EH (cell line): Measurements from ENCODE around the gene HSD11B1.

Experiments used
- DNase-seq: peaks from one replicate; pipeline ENCODE4 v3.0.0-alpha.2; 2015; ENCODE audit warnings: low read depth

Gene HSD11B1

GRCh38 chr1:209727286-209727685, 22.6 kb downstream of the HSD11B1 start:
- DNase-seq: no peak

GRCh38 chr1:209727785-209728184, 23.1 kb downstream of the HSD11B1 start:
- DNase-seq: no peak

- DNase-seq: no peak
These were observed 23.8 kb downstream of the HSD11B1 start for GRCh38 chr1:209728466-209728865.

GRCh38 chr1:209729436-209729835, 24.8 kb downstream of the HSD11B1 start:
- no peak for DNase-seq

- no peak for DNase-seq
These were observed 28.1 kb downstream of the HSD11B1 start for GRCh38 chr1:209732725-209733124.

GRCh38 chr1:209733409-209734192, 29.0 kb downstream of the HSD11B1 start:
- peak; percentile 15 for DNase-seq

GRCh38 chr1:209736490-209737117, 32.0 kb downstream of the HSD11B1 start:
- no peak for DNase-seq

GRCh38 chr1:209737118-209737505, 32.5 kb downstream of the HSD11B1 start:
- DNase-seq: no peak

GRCh38 chr1:209738270-209738669, 33.6 kb downstream of the HSD11B1 start:
- DNase-seq: no peak

- DNase-seq: no peak
These were observed 36.5 kb downstream of the HSD11B1 start for GRCh38 chr1:209741193-209741592.

GRCh38 chr1:209741889-209742288, 37.2 kb downstream of the HSD11B1 start:
- DNase-seq: no peak

- DNase-seq: peak; percentile 65
These were observed 37.9 kb downstream of the HSD11B1 start for GRCh38 chr1:209742409-209743144.

GRCh38 chr1:209743145-209743482, 38.5 kb downstream of the HSD11B1 start:
- peak; percentile 84 for DNase-seq

GRCh38 chr1:209746451-209747165, 42.0 kb downstream of the HSD11B1 start:
- DNase-seq: no peak

GRCh38 chr1:209747580-209748262, 43.1 kb downstream of the HSD11B1 start:
- peak; percentile 88 for DNase-seq

- DNase-seq: no peak
These were observed 44.0 kb downstream of the HSD11B1 start for GRCh38 chr1:209748620-209749019.

- no peak for DNase-seq
These were observed 44.6 kb downstream of the HSD11B1 start for GRCh38 chr1:209749205-209749604.

GRCh38 chr1:209749670-209750323, 45.2 kb downstream of the HSD11B1 start:
- DNase-seq: no peak

- no peak for DNase-seq
These were observed 47.1 kb downstream of the HSD11B1 start for GRCh38 chr1:209751627-209752231.

- DNase-seq: no peak
These were observed 48.2 kb downstream of the HSD11B1 start for GRCh38 chr1:209752890-209753289.

GRCh38 chr1:209755256-209755655, 50.6 kb downstream of the HSD11B1 start:
- no peak for DNase-seq
